ENCODE data around the gene TTLL13. TPM values are rescaled to one million over a fixed set of nuclear protein-coding genes. Genes with fewer than 3 reads are reported as not detected.
A peak's percentile ranks its signal among the peaks of the same experiment; 100 is the strongest.

The TTLL13 gene
- total and polyA plus RNA-seq, 2 of the 8 experiments (the other 6 are each of a cell fraction or from before 2014, with no cell fraction given): 0.03 TPM; not detected in 1

DNA sequence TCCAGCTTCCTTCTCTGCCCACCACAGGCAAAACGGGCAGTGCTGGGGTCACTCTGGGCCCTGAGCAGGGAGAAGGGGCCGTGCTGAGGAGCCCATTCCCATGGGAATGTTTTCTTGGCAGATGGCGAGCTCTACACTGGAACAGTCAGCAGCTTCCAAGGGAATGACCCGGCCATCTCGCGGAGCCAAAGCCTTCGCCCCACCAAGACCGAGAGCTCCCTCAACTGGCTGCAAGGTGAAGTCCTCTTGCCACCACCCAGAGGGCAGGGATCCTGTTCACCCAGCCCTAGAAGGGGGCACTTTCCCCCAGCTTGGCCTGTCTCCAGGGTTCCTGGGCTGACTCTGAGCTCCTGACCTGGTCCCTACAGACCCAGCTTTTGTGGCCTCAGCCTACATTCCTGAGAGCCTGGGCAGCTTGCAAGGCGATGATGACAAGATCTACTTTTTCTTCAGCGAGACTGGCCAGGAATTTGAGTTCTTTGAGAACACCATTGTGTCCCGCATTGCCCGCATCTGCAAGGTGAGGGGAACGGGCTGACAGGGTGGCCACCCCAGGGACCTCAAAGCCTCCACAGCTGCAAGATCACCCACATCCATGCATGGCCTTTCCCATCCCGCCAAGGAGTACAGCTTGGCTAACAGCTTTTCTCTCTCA, 28.0 kb upstream of the TTLL13 start:
- WGBS, 2 experiments (ENCODE audit: extremely low coverage in 1 of 2, insufficient coverage in 1 of 2, insufficient read length in 1 of 2, insufficient replicate concordance in 2 of 2, low coverage in 1 of 2, low lambda C conversion rate in 2 of 2, missing lambda C conversion rate in 1 of 2): 59% methylated on average over 13 of the region's 14 CpGs; no CpG with 5 or more reads in 1 of the 2 experiments
- POLR2A ChIA-PET (ENCODE audit: partially characterized antibody): interaction anchor here (1.4 to 2.8 kb wide), 2 partner anchors 10 to 44 kb away, joined by 5 to 10 read pairs; partner anchors contain the start of gene NGRN
- no peak overlapping the region for H2BK20ac ChIP-seq (ENCODE audit: low read length)
- no peak overlapping the region for H3K56ac ChIP-seq (replicated peaks; ENCODE audit: insufficient read length, low read depth, low read length)
- H2AFZ ChIP-seq (ENCODE audit: low read length): no peak overlapping the region
- CTCF ChIA-PET (ENCODE audit: partially characterized antibody): interaction anchor here (0.5 to 12.3 kb wide), 41 partner anchors 9 to 533 kb away, joined by 3 to 182 read pairs (median 4); partner anchors contain the start of genes ARPIN, CIB1, GDPGP1 and SEMA4B
- peak overlapping the region; percentile 49; the same call in 1 of the 2 replicates for H2BK5ac ChIP-seq (ENCODE audit: low read depth, low read length)
- H2BK15ac ChIP-seq (ENCODE audit: low read length): no peak overlapping the region
- no peaks in the 10 kb centered on the region for H3K23me2 ChIP-seq (ENCODE audit: low read depth, low read length)
- no peak overlapping the region for H2BK120ac ChIP-seq (replicated peaks; ENCODE audit: low read depth, low read length)
- peaks cover 0 to 2% (median under 1%) of the 10 kb centered on the region in 4 experiments; a peak in 2 of 7 replicates for H3K4me1 ChIP-seq (replicated peaks in 1 of 4; ENCODE audit: control insufficient read depth in 3 of 4, insufficient read depth in 4 of 4, low read length in 3 of 4)
- H3K36me3 ChIP-seq (ENCODE audit: control insufficient read depth in 2 of 4, insufficient read depth in 4 of 4, low read length in 3 of 4): peaks cover 13 to 30% (median 25%) of the 10 kb centered on the region in 4 experiments; a peak in 7 of 8 replicates
- no peak for FAIRE-seq
- no peak overlapping the region for H3K9ac ChIP-seq (replicated peaks in 1 of 4; ENCODE audit: extremely low read depth in 1 of 4, low read depth in 3 of 4, low read length in 3 of 4)
- peaks cover 3% of the 10 kb centered on the region in 2 experiments for H4K20me1 ChIP-seq (replicated peaks in 1 of 2; ENCODE audit: control insufficient read depth in 1 of 2, insufficient read depth in 2 of 2, low read length in 2 of 2)
- H4K8ac ChIP-seq (ENCODE audit: extremely low read depth, insufficient read depth, low read length): no peak overlapping the region; the same call in 1 of the 2 replicates
- no peak overlapping the region for H4K91ac ChIP-seq (replicated peaks; ENCODE audit: insufficient read length, low read length)
- H3K27me3 ChIP-seq (replicated peaks in 1 of 4; ENCODE audit: control insufficient read depth in 3 of 4, extremely low read depth in 1 of 4, insufficient read depth in 3 of 4, low read length in 3 of 4): no peaks in the 10 kb centered on the region
- H3K79me2 ChIP-seq (ENCODE audit: control insufficient read depth in 1 of 2, insufficient read depth in 2 of 2, low read length in 2 of 2): no peaks in the 10 kb centered on the region; a peak in 1 of 4 replicates
- H3K9me3 ChIP-seq (ENCODE audit: insufficient read depth in 2 of 2, low read depth in 1 of 2, low read length in 1 of 2): no peaks in the 10 kb centered on the region
- H2BK12ac ChIP-seq (ENCODE audit: low read depth, low read length): 0 out of 2 replicates have a peak overlapping the region, but pooled peaks have one; percentile 68
- peak overlapping the region; percentile 19; the same call in 1 of the 2 replicates for H3K18ac ChIP-seq (ENCODE audit: extremely low read depth, low read length)
- H2AK5ac ChIP-seq (ENCODE audit: low read depth, low read length): no peak overlapping the region
- H3K4me3 ChIP-seq (ENCODE audit: extremely low read depth in 1 of 4, insufficient read depth in 2 of 4, low read depth in 3 of 4, low read length in 4 of 4): no peak overlapping the region
- no peak overlapping the region for H3K23ac ChIP-seq (ENCODE audit: insufficient read length)
- no peak overlapping the region for H3K4ac ChIP-seq (replicated peaks; ENCODE audit: insufficient read length, low read depth, low read length)
- H3K79me1 ChIP-seq (ENCODE audit: low read depth, low read length): no peaks in the 10 kb centered on the region; the same call in 1 of the 2 replicates
- no peak overlapping the region for H4K5ac ChIP-seq (ENCODE audit: insufficient read length, low read depth, low read length)
- no peak overlapping the region for H3K4me2 ChIP-seq (ENCODE audit: insufficient read depth in 1 of 2, low read depth in 2 of 2, low read length in 2 of 2)
- peak; percentile 72 to 83 for DNase-seq (ENCODE audit: low read depth in 1 of 2, low spot score in 2 of 2)
- no peak overlapping the region for H3K14ac ChIP-seq (ENCODE audit: insufficient read length)
- no peak overlapping the region for H3K27ac ChIP-seq (ENCODE audit: low read depth, low read length)
- TF ChIP-seq SP2 (IDR thresholded peaks at IDR 0.05; ENCODE audit: low read length): no peak
- peak; percentile 95 for TF ChIP-seq CTCF (IDR thresholded peaks at IDR 0.05; ENCODE audit: control extremely low read depth in 1 of 3, insufficient read depth in 1 of 3, low read depth in 1 of 3, low read length in 3 of 3)
- TF ChIP-seq YY1 (IDR thresholded peaks at IDR 0.05; ENCODE audit: low read depth, low read length): 0 out of 2 replicates have a peak, but pooled peaks have one; percentile 42
- no peak for TF ChIP-seq NANOG (IDR thresholded peaks at IDR 0.05; ENCODE audit: insufficient read depth, low read depth, low read length, poor library complexity, severe bottlenecking)
- TF ChIP-seq GABPA (IDR thresholded peaks at IDR 0.05; ENCODE audit: borderline replicate concordance, insufficient read depth, low read length): peak; percentile 54; the same call in 1 of the 2 replicates
- TF ChIP-seq E2F6 (IDR thresholded peaks at IDR 0.05): no peak
- TF ChIP-seq SRF (IDR thresholded peaks at IDR 0.05; ENCODE audit: low read depth, low read length): no peak
- TF ChIP-seq SP4 (IDR thresholded peaks at IDR 0.05; ENCODE audit: low read length): no peak
